ENCODE measurements around the gene ACSM5. TPM values are rescaled to one million over a fixed set of nuclear protein-coding genes. Genes with fewer than 3 reads are reported as not detected.

Gene ACSM5
- total and polyA plus RNA-seq, 2 of the 4 experiments (the other 2 are of a cell fraction), result not detected

DNA sequence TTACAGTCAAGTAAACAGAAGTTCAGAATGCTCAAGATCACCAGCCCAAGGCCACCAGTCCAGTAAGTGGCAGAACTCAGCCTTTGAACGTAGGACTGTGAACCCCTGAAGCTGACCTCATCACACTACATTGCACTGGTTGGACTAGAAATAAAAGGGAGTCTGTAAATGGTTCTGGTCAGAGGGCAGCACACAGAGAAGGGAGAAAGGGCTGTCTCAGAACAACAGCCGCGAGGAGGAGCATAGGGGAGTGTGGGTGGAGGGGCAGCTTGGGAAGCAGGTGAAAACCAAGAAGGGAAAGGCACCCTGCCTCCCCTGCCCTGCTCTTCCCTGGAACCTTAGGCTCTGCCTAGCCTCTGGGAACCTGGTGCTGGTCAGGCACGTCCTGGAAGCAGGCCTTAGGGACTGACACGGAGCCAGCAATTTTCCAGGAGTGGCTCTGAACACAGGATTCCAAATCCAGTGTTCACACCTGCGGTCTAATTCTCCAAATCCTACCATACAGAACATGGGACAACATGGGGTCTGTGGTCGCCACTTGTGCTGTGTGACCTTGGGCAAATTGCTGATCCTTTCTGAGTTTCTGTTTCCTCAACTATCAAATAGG is 11.8 kb upstream of the ACSM5 start:
- Histone ChIP-seq H4K8ac (ENCODE audit: low read depth in 2 of 2, low read length in 2 of 2) (no peak overlapping the region), H3K56ac (ENCODE audit: extremely low read depth, insufficient read depth, low read length) (no peak overlapping the region), H3K4ac (ENCODE audit: low read depth, low read length) (no peak overlapping the region), H3K27ac (ENCODE audit: insufficient read depth, low read length) (no peak overlapping the region), H2BK120ac (ENCODE audit: low read depth, low read length) (no peak overlapping the region), H3K27me3 (ENCODE audit: control insufficient read depth, insufficient read depth, low read length) (no peaks in the 10 kb centered on the region), H2AFZ (replicated peaks; ENCODE audit: low read length, poor library complexity) (no peak overlapping the region), H3K23ac (ENCODE audit: low read depth, low read length) (no peak overlapping the region), H2AK5ac (ENCODE audit: low read depth, low read length) (no peak overlapping the region), H3K9me1 (ENCODE audit: insufficient read depth, low read length) (no peaks in the 10 kb centered on the region), H3K4me3 (ENCODE audit: insufficient read depth, low read depth, low read length) (no peak overlapping the region), H3K79me1 (ENCODE audit: low read depth in 1 of 2, low read length in 2 of 2) (no peaks in the 10 kb centered on the region), H3K18ac (ENCODE audit: low read depth, low read length) (no peak overlapping the region), H2AK9ac (replicated peaks; ENCODE audit: low read depth, low read length, poor library complexity) (no peak overlapping the region), H2BK15ac (ENCODE audit: low read depth, low read length) (no peak overlapping the region), H3K4me2 (ENCODE audit: low read depth, low read length) (no peak overlapping the region), H3K4me1 (ENCODE audit: control insufficient read depth, insufficient read depth, low read length) (no peaks in the 10 kb centered on the region), H2BK5ac (ENCODE audit: low read depth, low read length, poor library complexity, severe bottlenecking) (no peak overlapping the region), H3K36me3 (ENCODE audit: control insufficient read depth, insufficient read depth, low read length) (no peaks in the 10 kb centered on the region), H3K9me3 (ENCODE audit: control insufficient read depth, insufficient read depth, low read length) (peaks cover 3% of the 10 kb centered on the region; the same call in 1 of the 2 replicates), H3K14ac (replicated peaks; ENCODE audit: low read depth, low read length) (no peak overlapping the region), H4K91ac (ENCODE audit: insufficient read depth, low read depth, low read length) (no peak overlapping the region), H3K9ac (ENCODE audit: low read depth, low read length) (no peak overlapping the region), H4K20me1 (ENCODE audit: insufficient read depth, low read length) (no peaks in the 10 kb centered on the region), H2BK20ac (ENCODE audit: low read depth, low read length) (no peak overlapping the region), H4K5ac (ENCODE audit: low read depth, low read length) (no peak overlapping the region)
- ChIA-PET CTCF (no interaction called here), POLR2A (ENCODE audit: unreplicated experiment) (no interaction called here)
- DNase-seq (no peak), ATAC-seq (ENCODE audit: low read depth) (no peak)
- no CpG with 5 or more reads among the region's 7 CpGs for WGBS, 2 experiments (ENCODE audit: extremely low coverage in 2 of 2, insufficient read length in 1 of 2)
- in situ Hi-C loops (cut with MboI; ENCODE audit: low sequenced_read_pairs) (loop anchor here (25.0 kb wide), 1 partner anchor 785 kb away; no protein-coding TSS in a partner anchor), dilution Hi-C loops (cut with HindIII; ENCODE audit: low sequenced_read_pairs, unreplicated experiment) (no loop called here), intact Hi-C loops (cut with micrococcal nuclease) (no loop called here)
- no TSS peak for BruUV-seq (replicated peaks)
- TF ChIP-seq CHD1 (IDR thresholded peaks at IDR 0.05; ENCODE audit: low read depth, low read length), result no peak
- TF ChIP-seq, protein P1, sequence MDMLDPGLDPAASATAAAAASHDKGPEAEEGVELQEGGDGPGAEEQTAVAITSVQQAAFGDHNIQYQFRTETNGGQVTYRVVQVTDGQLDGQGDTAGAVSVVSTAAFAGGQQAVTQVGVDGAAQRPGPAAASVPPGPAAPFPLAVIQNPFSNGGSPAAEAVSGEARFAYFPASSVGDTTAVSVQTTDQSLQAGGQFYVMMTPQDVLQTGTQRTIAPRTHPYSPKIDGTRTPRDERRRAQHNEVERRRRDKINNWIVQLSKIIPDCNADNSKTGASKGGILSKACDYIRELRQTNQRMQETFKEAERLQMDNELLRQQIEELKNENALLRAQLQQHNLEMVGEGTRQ (IDR thresholded peaks at IDR 0.05; ENCODE audit: low read depth, low read length), result no peak
- TF ChIP-seq RAD21 (IDR thresholded peaks at IDR 0.05; ENCODE audit: low read length), result no peak
- no peak for TF ChIP-seq POLR2A (IDR thresholded peaks at IDR 0.05; ENCODE audit: low read depth, low read length)
- no peak for TF ChIP-seq CEBPB (IDR thresholded peaks at IDR 0.05; ENCODE audit: low read depth, low read length)
- TF ChIP-seq FOS (IDR thresholded peaks at IDR 0.05; ENCODE audit: low read depth, low read length), result no peak
- no peak for TF ChIP-seq RCOR1 (IDR thresholded peaks at IDR 0.05; ENCODE audit: insufficient replicate concordance, low read length)
- TF ChIP-seq SMC3 (IDR thresholded peaks at IDR 0.05; ENCODE audit: low read depth, low read length), result no peak
- TF ChIP-seq BHLHE40 (IDR thresholded peaks at IDR 0.05; ENCODE audit: low read depth, low read length), result no peak
- no peak for TF ChIP-seq MAZ (IDR thresholded peaks at IDR 0.05; ENCODE audit: borderline replicate concordance, low read depth, low read length)
- no peak for TF ChIP-seq MXI1 (IDR thresholded peaks at IDR 0.05; ENCODE audit: borderline replicate concordance, low read depth, low read length)
- TF ChIP-seq, protein P2, sequence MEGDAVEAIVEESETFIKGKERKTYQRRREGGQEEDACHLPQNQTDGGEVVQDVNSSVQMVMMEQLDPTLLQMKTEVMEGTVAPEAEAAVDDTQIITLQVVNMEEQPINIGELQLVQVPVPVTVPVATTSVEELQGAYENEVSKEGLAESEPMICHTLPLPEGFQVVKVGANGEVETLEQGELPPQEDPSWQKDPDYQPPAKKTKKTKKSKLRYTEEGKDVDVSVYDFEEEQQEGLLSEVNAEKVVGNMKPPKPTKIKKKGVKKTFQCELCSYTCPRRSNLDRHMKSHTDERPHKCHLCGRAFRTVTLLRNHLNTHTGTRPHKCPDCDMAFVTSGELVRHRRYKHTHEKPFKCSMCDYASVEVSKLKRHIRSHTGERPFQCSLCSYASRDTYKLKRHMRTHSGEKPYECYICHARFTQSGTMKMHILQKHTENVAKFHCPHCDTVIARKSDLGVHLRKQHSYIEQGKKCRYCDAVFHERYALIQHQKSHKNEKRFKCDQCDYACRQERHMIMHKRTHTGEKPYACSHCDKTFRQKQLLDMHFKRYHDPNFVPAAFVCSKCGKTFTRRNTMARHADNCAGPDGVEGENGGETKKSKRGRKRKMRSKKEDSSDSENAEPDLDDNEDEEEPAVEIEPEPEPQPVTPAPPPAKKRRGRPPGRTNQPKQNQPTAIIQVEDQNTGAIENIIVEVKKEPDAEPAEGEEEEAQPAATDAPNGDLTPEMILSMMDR (conservative IDR thresholded peaks at IDR 0.05; ENCODE audit: low read depth, low read length), result no peak
- TF ChIP-seq, protein P3, sequence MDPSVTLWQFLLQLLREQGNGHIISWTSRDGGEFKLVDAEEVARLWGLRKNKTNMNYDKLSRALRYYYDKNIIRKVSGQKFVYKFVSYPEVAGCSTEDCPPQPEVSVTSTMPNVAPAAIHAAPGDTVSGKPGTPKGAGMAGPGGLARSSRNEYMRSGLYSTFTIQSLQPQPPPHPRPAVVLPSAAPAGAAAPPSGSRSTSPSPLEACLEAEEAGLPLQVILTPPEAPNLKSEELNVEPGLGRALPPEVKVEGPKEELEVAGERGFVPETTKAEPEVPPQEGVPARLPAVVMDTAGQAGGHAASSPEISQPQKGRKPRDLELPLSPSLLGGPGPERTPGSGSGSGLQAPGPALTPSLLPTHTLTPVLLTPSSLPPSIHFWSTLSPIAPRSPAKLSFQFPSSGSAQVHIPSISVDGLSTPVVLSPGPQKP (IDR thresholded peaks at IDR 0.05; ENCODE audit: borderline replicate concordance, low read depth, low read length), result no peak
- no peak for TF ChIP-seq MAFK (IDR thresholded peaks at IDR 0.05; ENCODE audit: low read depth, low read length)
- TF ChIP-seq RFX5 (IDR thresholded peaks at IDR 0.05; ENCODE audit: low read depth, low read length), result no peak
- TF ChIP-seq NFE2L2 (IDR thresholded peaks at IDR 0.05; ENCODE audit: low read depth, low read length), result no peak
